Calu3 (cell line): ENCODE data around the gene ELF5. TPM values are rescaled to one million over a fixed set of nuclear protein-coding genes. Genes with fewer than 3 reads are reported as not detected.

ENCODE experiments used
- BruUV-seq: library from RNA; stranded (reverse); fragments of 400-500 nt; replicated peaks from 2 replicates; lab custom pipeline; 2021; lab: Mats Ljungman, UMichigan
- CTCF ChIA-PET: fragments of 300-600 bp; sonication (Branson Sonifier 250); formaldehyde crosslinking; loops from one replicate; lab custom pipeline; 2022; ENCODE audit warnings: antibody characterized with exemption; lab: Charles Lee
- DNase-seq: peaks from one replicate; pipeline ENCODE4 v3.0.0; 2022
- H3K27ac Mint-ChIP-seq: one replicate; pipeline ENCODE4 v1.8.0; 2022; ENCODE audit warnings: mixed read lengths; ENCODE audit not compliant: unreplicated experiment
- H3K27me3 Mint-ChIP-seq: one replicate; pipeline ENCODE4 v1.8.0; 2022; ENCODE audit warnings: mixed read lengths; ENCODE audit not compliant: unreplicated experiment
- H3K36me3 Mint-ChIP-seq: one replicate; pipeline ENCODE4 v1.8.0; 2022; ENCODE audit warnings: mild to moderate bottlenecking, moderate library complexity, mixed read lengths; ENCODE audit not compliant: insufficient read depth, unreplicated experiment
- H3K4me1 Mint-ChIP-seq: one replicate; pipeline ENCODE4 v1.8.0; 2022; ENCODE audit warnings: mild to moderate bottlenecking, low read depth, mixed read lengths; ENCODE audit not compliant: unreplicated experiment
- H3K4me3 Mint-ChIP-seq: one replicate; pipeline ENCODE4 v1.8.0; 2022; ENCODE audit warnings: mild to moderate bottlenecking, low read depth, moderate library complexity, mixed read lengths; ENCODE audit not compliant: unreplicated experiment
- H3K9me3 Mint-ChIP-seq: one replicate; pipeline ENCODE4 v1.8.0; 2022; ENCODE audit warnings: low read depth, mixed read lengths; ENCODE audit not compliant: unreplicated experiment
- intact Hi-C: fragments of 100-400 bp; cut with micrococcal nuclease; formaldehyde crosslinking; loops from one replicate; pipeline ENCODE4 v1.10.0; 2022; ENCODE audit not compliant: unreplicated experiment
- total RNA-seq: library from RNA; stranded (reverse); gene quantifications from 2 replicates; pipeline ENCODE4 v1.2.3, GENCODE V29; 2022
- TF ChIP-seq, protein P1 (sequence below): fragments of 200-600 bp; IDR thresholded peaks from one replicate; pipeline ENCODE4 v1.8.0; 2022; ENCODE audit warnings: antibody characterized with exemption; ENCODE audit not compliant: unreplicated experiment

ELF5 gene
- total RNA-seq, 1 experiment from 2014 or later: not detected

DNA sequence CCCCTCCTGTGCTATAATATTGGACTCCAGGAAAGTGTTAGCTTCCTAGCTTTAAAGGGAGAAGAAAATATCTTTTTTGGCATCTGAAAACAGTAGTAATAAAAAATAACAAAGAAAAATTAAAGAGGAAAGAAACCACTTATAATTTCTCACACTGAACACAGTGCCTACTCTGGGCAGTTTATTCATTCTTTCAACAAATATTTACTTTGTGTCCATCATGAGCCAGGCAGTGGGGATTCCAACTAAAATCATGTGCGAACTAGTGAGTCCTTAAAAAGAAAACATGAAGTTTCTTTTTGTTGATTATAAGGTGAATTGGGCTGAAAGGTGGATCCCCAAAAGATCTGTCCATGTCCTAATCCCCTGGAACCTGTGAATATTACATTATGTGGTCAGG, 16.0 kb upstream of the ELF5 start:
- TF ChIP-seq, protein P1, sequence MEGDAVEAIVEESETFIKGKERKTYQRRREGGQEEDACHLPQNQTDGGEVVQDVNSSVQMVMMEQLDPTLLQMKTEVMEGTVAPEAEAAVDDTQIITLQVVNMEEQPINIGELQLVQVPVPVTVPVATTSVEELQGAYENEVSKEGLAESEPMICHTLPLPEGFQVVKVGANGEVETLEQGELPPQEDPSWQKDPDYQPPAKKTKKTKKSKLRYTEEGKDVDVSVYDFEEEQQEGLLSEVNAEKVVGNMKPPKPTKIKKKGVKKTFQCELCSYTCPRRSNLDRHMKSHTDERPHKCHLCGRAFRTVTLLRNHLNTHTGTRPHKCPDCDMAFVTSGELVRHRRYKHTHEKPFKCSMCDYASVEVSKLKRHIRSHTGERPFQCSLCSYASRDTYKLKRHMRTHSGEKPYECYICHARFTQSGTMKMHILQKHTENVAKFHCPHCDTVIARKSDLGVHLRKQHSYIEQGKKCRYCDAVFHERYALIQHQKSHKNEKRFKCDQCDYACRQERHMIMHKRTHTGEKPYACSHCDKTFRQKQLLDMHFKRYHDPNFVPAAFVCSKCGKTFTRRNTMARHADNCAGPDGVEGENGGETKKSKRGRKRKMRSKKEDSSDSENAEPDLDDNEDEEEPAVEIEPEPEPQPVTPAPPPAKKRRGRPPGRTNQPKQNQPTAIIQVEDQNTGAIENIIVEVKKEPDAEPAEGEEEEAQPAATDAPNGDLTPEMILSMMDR: no peak
- BruUV-seq: no TSS peak
- Mint-ChIP-seq H3K4me3 (no peak overlapping the region), H3K36me3 (no peaks in the 10 kb centered on the region), H3K4me1 (no peaks in the 10 kb centered on the region), H3K27me3 (peaks cover 7% of the 10 kb centered on the region), H3K9me3 (peaks cover 2% of the 10 kb centered on the region), H3K27ac (no peak overlapping the region)
- intact Hi-C loops: no loop called here
- CTCF ChIA-PET: no interaction called here
- DNase-seq: no peak

DNA sequence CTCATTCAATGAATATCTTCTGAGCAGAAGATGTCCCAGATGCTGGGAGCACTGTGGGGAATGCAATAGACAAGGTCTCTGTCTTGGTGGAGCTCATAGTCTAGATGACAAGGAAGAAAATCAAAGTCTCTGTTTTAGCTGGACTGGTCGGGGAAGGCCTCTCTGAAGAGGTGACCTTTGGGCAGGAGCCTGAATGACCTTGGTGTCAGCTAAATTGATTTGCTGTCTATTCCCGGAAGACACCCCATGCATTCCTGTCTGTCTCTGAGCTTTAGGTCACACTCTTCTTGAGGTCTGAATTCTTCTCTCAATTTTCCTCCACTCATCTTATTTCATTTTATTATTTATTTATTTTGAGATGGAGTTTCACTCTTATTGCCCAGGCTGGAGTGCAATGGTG, 14.5 kb upstream of the ELF5 start:
- intact Hi-C loops: no loop called here
- TF ChIP-seq, protein P1: no peak
- CTCF ChIA-PET: no interaction called here

DNA sequence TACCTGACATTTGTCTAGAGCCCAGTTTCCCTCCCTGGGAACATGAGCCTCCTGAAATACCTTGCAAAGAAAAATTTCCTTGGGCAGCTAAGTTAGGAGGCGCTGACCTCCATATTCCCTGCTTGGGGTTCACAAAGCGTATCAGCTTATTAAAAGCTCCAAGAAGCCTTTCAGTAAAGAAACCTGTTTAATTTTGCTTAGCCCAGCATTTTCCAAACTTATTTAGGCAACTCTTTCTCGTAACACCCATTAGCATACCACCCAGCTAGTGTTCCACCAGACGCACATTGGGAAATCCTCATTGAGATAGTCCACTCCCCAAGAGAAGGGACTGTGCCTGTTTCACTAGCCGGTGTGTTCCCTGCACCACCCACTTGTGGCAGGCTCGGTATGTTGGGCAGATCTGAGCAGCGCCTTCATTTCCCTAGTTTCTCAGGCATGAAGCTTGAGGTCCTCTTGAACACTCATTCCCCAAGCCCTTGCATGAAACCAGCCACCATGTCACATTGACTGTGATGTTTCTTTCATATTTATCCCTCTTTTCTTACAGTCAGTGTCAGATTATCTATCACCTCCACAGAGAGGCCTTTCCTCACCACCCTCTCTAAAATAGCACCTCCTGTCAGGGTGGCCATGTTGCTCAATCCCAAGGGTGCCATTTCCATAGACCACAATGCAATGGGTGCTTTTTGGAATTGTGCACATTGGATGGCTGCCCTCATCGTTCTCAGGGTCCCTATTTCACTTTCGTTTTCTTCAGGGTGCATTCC, 12.5 kb upstream of the ELF5 start:
- CTCF ChIA-PET: no interaction called here
- Mint-ChIP-seq H3K4me1 (no peaks in the 10 kb centered on the region), H3K36me3 (no peaks in the 10 kb centered on the region), H3K4me3 (no peak overlapping the region), H3K27me3 (no peaks in the 10 kb centered on the region), H3K27ac (no peak overlapping the region), H3K9me3 (no peaks in the 10 kb centered on the region)
- TF ChIP-seq, protein P1: no peak
- intact Hi-C loops: no loop called here
- BruUV-seq: no TSS peak
- no peak for DNase-seq

More for the DNA sequence above, 14.5 kb upstream of the ELF5 start:
- Mint-ChIP-seq H3K4me1 (no peaks in the 10 kb centered on the region), H3K9me3 (no peaks in the 10 kb centered on the region), H3K4me3 (no peak overlapping the region), H3K27me3 (no peaks in the 10 kb centered on the region), H3K27ac (no peak overlapping the region), H3K36me3 (no peaks in the 10 kb centered on the region)
- BruUV-seq: no TSS peak
- no peak for DNase-seq

DNA sequence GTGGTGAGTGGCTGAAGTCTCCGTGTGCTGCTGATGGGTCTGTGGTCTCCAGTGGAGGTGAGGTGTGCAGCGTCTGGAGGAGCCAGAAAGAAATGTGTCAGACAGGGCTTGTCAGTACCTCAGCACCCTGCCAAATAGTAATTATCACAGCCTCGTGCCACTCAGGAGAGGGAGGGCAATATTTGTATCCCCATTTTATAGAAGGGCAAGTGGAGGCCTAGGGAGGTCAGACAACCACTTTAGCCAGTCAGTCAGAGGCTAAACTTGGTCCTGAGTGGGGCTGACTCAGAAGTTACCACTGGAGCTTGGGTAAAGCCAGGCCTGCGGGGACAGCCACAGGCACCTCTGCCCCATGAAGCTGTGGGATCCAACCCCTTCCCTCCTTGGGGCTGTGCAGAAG, 11.5 kb upstream of the ELF5 start:
- CTCF ChIA-PET: no interaction called here
- Mint-ChIP-seq H3K9me3 (no peaks in the 10 kb centered on the region), H3K4me1 (no peaks in the 10 kb centered on the region), H3K4me3 (no peak overlapping the region), H3K36me3 (no peaks in the 10 kb centered on the region), H3K27ac (no peak overlapping the region), H3K27me3 (no peaks in the 10 kb centered on the region)
- BruUV-seq: no TSS peak
- no peak for DNase-seq
- TF ChIP-seq, protein P1: no peak
- intact Hi-C loops: no loop called here
